ENCODE data around the gene HRG.
"Not testable (repeated sequence)": the region's sequence is repeated elsewhere in the genome, so short reads cannot be mapped to it uniquely, and the experiment has no call there.

Gene HRG

GRCh38 chr3:186683979-186684378 lies 18.2 kb downstream of the HRG start:
- DNase-seq, result no peak

- DNase-seq, result not testable (repeated sequence)
Observed at GRCh38 chr3:186686475-186686874, 20.7 kb downstream of the HRG start.

GRCh38 chr3:186687120-186687651 lies 21.4 kb downstream of the HRG start:
- no peak for DNase-seq

GRCh38 chr3:186690304-186690703 lies 24.5 kb downstream of the HRG start:
- not testable (repeated sequence) for DNase-seq

- DNase-seq, result no peak
Observed at GRCh38 chr3:186691676-186692075, 25.9 kb downstream of the HRG start.

GRCh38 chr3:186693843-186694242 lies 28.0 kb downstream of the HRG start:
- DNase-seq, result no peak

- no peak for DNase-seq
Observed at GRCh38 chr3:186694288-186695032, 28.6 kb downstream of the HRG start.

- DNase-seq, result no peak
Observed at GRCh38 chr3:186696522-186696921, 30.7 kb downstream of the HRG start.

- DNase-seq, result no peak
Observed at GRCh38 chr3:186697510-186697909, 31.7 kb downstream of the HRG start.

GRCh38 chr3:186700267-186700666 lies 34.5 kb downstream of the HRG start:
- DNase-seq, result no peak

- not testable (repeated sequence) for DNase-seq
Observed at GRCh38 chr3:186702451-186702850, 36.6 kb downstream of the HRG start.

- peak; percentile 13 for DNase-seq
Observed at GRCh38 chr3:186705882-186706780, 40.3 kb downstream of the HRG start.

- no peak for DNase-seq
Observed at GRCh38 chr3:186708983-186709679, 43.3 kb downstream of the HRG start.

- DNase-seq, result not testable (repeated sequence)
Observed at GRCh38 chr3:186710694-186711093, 44.9 kb downstream of the HRG start.

- DNase-seq, result no peak
Observed at GRCh38 chr3:186713499-186713898, 47.7 kb downstream of the HRG start.

GRCh38 chr3:186717039-186717457 lies 51.2 kb downstream of the HRG start, which contains the start of gene KNG1:
Gene KNG1 (plus strand): TSS chr3:186717359. CDS start chr3:186717543, 184 bp downstream.
- DNase-seq, result no peak

GRCh38 chr3:186719945-186720739 lies 54.3 kb downstream of the HRG start:
- no peak for DNase-seq

- DNase-seq, result no peak
Observed at GRCh38 chr3:186722457-186722856, 56.6 kb downstream of the HRG start.

GRCh38 chr3:186724911-186725310 lies 59.1 kb downstream of the HRG start:
- no peak for DNase-seq

All from KG1 (cell line).